HG03060 (cell line): ENCODE results near the gene ELOVL6.
A peak's percentile ranks its signal among the peaks of the same experiment; 100 is the strongest.
"Not testable (repeated sequence)": the region's sequence is repeated elsewhere in the genome, so short reads cannot be mapped to it uniquely, and the experiment has no call there.

ENCODE experiments used
- ATAC-seq: cut with Tn5 transposase; IDR thresholded peaks from one replicate; pipeline ENCODE4 v1.9.1; 2021; ENCODE audit warnings: low read depth, moderate number of reproducible peaks; ENCODE audit not compliant: unreplicated experiment

Gene ELOVL6

GRCh38 chr4:110085131-110085530, 113.3 kb downstream of the ELOVL6 start:
- peak; percentile 48 for ATAC-seq

GRCh38 chr4:110084154-110084553, 114.3 kb downstream of the ELOVL6 start:
- ATAC-seq: no peak

- not testable (repeated sequence) for ATAC-seq
These were observed 120.3 kb downstream of the ELOVL6 start for GRCh38 chr4:110078148-110078547.

- ATAC-seq: not testable (repeated sequence)
These were observed 121.6 kb downstream of the ELOVL6 start for GRCh38 chr4:110076828-110077227.

- no peak for ATAC-seq
These were observed 122.5 kb downstream of the ELOVL6 start for GRCh38 chr4:110075891-110076290.

GRCh38 chr4:110075083-110075738, 123.2 kb downstream of the ELOVL6 start:
- ATAC-seq: no peak

- ATAC-seq: no peak
These were observed 123.8 kb downstream of the ELOVL6 start for GRCh38 chr4:110074570-110074969.

GRCh38 chr4:110073053-110073845, 125.2 kb downstream of the ELOVL6 start:
- ATAC-seq: no peak

GRCh38 chr4:110071466-110071865, 126.9 kb downstream of the ELOVL6 start:
- ATAC-seq: no peak

- ATAC-seq: no peak
These were observed 130.2 kb downstream of the ELOVL6 start for GRCh38 chr4:110068248-110068647.

GRCh38 chr4:110064934-110065333, 133.5 kb downstream of the ELOVL6 start:
- ATAC-seq: no peak

GRCh38 chr4:110064295-110064694, 134.1 kb downstream of the ELOVL6 start:
- ATAC-seq: no peak

GRCh38 chr4:110062166-110062565, 136.2 kb downstream of the ELOVL6 start:
- ATAC-seq: no peak

GRCh38 chr4:110061076-110061475, 137.3 kb downstream of the ELOVL6 start:
- ATAC-seq: no peak

GRCh38 chr4:110059556-110060191, 138.7 kb downstream of the ELOVL6 start:
- peak; percentile 88 for ATAC-seq

- no peak for ATAC-seq
These were observed 139.7 kb downstream of the ELOVL6 start for GRCh38 chr4:110058677-110059076.

GRCh38 chr4:110055158-110055768, 143.2 kb downstream of the ELOVL6 start:
- ATAC-seq: peak; percentile 60

GRCh38 chr4:110049951-110050925, 148.2 kb downstream of the ELOVL6 start:
- ATAC-seq: peak; percentile 57

GRCh38 chr4:110046588-110047049, 151.8 kb downstream of the ELOVL6 start:
- ATAC-seq: no peak
